PFSK-1 (cell line): ENCODE measurements around the gene KLHL11.
A peak's percentile ranks its signal among the peaks of the same experiment; 100 is the strongest.

Experiments used
- FOXP2 ChIP-seq: optimal IDR thresholded peaks from 2 replicates; pipeline ENCODE3; 2011; ENCODE audit warnings: borderline replicate concordance, control low read depth, inconsistent platforms; ENCODE audit not compliant: insufficient read depth; ENCODE audit errors: extremely low read length, extremely low read depth
- POLR2AphosphoS5 ChIP-seq: IDR thresholded peaks from 2 replicates; pipeline ENCODE4 v1.6.1; 2012; ENCODE audit warnings: low read depth, mild to moderate bottlenecking, control low read depth, low read length, moderate library complexity
- SIN3A ChIP-seq: IDR thresholded peaks from 2 replicates; pipeline ENCODE4 v1.6.1; 2012; ENCODE audit warnings: mild to moderate bottlenecking, low read length, moderate library complexity, borderline replicate concordance; ENCODE audit not compliant: insufficient read depth
- TAF1 ChIP-seq: IDR thresholded peaks from 2 replicates; pipeline ENCODE4 v1.6.1; 2012; ENCODE audit warnings: low read length, control low read depth, borderline replicate concordance; ENCODE audit not compliant: insufficient read depth
- TF ChIP-seq, protein P1 (sequence below), 2 experiments: IDR thresholded peaks; 2 replicates each; pipeline versions ENCODE4 v1.6.1 to v1.8.0; 2011 to 2012; ENCODE audit warnings: low read depth in 2 of 2, low read length in 2 of 2, control low read depth in 1 of 2, inconsistent platforms in 1 of 2, mild to moderate bottlenecking in 1 of 2, moderate library complexity in 1 of 2; ENCODE audit not compliant: insufficient read depth in 1 of 2

Gene KLHL11

DNA sequence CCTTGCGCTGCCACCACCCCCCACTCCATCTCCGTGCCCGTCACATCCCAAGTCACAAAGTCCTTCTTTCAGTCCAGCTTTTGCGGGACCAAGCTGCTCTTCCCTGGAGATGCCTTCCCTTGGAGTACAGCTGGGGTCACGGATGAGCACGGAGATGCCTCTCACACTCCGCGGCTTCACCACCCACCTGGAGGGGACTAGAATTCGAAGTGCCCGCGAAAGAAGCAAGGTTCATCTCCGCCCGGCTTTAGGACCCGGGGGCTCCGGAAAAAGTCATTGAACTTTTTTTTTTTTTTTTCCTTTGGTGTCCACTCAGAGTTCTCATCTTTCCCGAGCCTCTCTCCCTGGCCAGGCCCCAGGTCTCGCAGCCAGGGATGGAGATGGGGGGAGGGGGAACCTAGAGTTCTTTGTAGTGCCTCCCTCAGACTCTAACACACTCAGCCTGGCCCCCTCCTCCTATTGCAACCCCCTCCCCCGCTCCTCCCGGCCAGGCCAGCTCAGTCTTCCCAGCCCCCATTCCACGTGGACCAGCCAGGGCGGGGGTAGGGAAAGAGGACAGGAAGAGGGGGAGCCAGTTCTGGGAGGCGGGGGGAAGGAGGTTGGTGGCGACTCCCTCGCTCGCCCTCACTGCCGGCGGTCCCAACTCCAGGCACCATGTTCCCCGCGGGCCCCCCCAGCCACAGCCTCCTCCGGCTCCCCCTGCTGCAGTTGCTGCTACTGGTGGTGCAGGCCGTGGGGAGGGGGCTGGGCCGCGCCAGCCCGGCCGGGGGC is 52.7 kb downstream of the KLHL11 start, which contains the start of gene FKBP10:
TSS of gene FKBP10 (plus strand) at position 624 of the 771 bp plus-strand sequence. CDS start at position 655, 31 bp downstream.
- TF ChIP-seq TAF1: peak; percentile 80; the same call in 1 of the 2 replicates
- TF ChIP-seq, protein P1, sequence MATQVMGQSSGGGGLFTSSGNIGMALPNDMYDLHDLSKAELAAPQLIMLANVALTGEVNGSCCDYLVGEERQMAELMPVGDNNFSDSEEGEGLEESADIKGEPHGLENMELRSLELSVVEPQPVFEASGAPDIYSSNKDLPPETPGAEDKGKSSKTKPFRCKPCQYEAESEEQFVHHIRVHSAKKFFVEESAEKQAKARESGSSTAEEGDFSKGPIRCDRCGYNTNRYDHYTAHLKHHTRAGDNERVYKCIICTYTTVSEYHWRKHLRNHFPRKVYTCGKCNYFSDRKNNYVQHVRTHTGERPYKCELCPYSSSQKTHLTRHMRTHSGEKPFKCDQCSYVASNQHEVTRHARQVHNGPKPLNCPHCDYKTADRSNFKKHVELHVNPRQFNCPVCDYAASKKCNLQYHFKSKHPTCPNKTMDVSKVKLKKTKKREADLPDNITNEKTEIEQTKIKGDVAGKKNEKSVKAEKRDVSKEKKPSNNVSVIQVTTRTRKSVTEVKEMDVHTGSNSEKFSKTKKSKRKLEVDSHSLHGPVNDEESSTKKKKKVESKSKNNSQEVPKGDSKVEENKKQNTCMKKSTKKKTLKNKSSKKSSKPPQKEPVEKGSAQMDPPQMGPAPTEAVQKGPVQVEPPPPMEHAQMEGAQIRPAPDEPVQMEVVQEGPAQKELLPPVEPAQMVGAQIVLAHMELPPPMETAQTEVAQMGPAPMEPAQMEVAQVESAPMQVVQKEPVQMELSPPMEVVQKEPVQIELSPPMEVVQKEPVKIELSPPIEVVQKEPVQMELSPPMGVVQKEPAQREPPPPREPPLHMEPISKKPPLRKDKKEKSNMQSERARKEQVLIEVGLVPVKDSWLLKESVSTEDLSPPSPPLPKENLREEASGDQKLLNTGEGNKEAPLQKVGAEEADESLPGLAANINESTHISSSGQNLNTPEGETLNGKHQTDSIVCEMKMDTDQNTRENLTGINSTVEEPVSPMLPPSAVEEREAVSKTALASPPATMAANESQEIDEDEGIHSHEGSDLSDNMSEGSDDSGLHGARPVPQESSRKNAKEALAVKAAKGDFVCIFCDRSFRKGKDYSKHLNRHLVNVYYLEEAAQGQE (IDR thresholded peaks at IDR 0.05; ENCODE audit: insufficient read depth in 1 of 2, low read depth in 2 of 2, low read length in 2 of 2): 0 out of 4 replicates have a peak, but pooled peaks have one; percentile 5
- TF ChIP-seq SIN3A: peak; percentile 12; the same call in 1 of the 2 replicates
- TF ChIP-seq POLR2AphosphoS5: peak; percentile 83
- peak; percentile 44 for TF ChIP-seq FOXP2

DNA sequence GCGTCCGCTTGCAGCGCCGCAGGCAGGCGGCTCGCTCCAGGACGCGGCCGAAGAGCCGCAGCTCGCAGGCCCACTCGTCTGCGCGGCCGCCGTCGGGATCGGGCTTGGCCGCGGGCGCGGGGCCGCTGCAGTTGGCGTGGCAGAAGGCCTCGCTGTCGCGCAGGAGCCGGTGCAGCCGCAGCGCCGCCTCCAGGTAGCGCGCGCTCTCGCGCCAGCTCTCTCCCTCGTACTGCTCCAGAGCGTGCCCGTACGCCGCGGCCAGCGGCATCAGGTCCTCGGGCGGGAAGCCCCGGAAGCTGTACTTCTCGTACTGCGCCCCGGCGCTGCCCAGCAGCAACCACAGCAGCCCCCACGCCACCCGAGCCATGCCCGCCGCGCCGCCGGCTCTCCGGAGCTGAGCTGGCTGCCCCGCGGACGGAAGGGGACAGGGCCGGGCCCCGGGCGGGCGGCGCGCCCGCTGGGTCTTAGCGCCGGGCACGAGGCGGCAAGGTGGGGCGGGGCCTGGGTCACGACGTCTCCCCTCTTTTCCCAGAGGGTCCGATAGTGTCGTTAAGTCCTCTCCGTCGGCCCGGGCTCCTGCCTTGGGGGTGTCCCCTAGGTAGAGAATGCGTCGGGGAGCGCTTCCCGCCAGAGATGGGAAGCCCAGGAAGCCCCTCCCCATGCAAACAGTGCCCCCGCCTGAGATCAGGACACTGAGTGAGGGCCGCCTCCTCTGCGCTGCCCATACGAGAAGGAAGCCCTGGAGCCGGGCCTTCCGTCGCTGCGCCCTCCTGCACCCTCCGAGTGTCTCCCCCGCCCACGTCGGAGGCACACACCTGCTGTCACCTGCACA is 53.5 kb downstream of the KLHL11 start, which contains the start of gene P3H4:
TSS of gene P3H4 (minus strand) at position 401 of the 832 bp plus-strand sequence. CDS start at position 367, 34 bp downstream.
- peak; percentile 7 for TF ChIP-seq FOXP2
- no peak for TF ChIP-seq TAF1
- TF ChIP-seq, protein P1 (IDR thresholded peaks at IDR 0.05; ENCODE audit: insufficient read depth in 1 of 2, low read depth in 2 of 2, low read length in 2 of 2): 0 out of 4 replicates have a peak, but pooled peaks of 1 of the 2 experiments have one; percentile 21
- TF ChIP-seq POLR2AphosphoS5: peak; percentile 76
- no peak for TF ChIP-seq SIN3A

DNA sequence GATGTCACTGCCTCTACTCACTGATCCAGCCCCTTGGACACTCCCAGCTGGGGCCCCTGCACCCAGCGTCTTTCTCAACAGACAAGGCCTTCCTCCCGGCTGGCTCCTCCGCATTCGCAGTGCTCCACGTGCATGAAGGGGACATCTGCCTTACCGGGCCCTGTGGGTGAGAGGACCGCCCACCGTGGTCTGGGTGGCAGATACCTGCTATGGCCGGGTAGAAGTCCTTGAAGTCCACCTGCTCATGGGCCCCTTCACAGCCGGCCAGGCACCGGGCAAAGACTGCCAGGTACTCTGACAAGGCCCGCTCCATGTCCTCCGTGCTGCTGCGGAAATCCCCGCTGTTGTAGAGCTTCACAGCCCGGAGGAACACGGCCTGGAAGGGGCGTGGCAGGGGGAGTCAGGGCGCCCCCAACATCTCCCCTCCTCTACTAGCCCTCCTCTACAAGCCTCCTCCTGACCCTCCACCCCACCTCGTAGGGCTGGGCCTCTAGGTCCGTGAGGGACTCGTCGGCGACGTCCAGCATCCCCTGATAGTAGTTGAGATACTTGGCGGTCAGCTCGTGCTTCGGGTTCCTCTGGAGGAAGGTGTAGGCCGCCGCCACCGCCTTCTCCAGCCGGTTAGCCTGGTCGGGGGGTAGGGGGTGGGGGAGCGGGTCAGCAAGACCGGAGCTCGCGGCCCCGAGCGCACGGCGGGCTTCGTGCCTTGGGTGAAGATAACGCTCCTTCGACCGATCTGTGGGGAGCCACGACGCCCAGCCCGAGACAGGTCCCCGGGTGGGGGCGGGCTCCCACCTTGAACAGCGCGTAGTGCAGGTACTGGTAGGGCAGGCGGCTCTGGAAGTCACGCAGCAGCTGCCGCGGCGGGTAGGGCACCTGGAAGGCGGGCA is 54.3 kb downstream of the KLHL11 start:
- TF ChIP-seq SIN3A (no peak), FOXP2 (no peak), POLR2AphosphoS5 (no peak), TAF1 (no peak)
- TF ChIP-seq, protein P1 (IDR thresholded peaks at IDR 0.05; ENCODE audit: insufficient read depth in 1 of 2, low read depth in 2 of 2, low read length in 2 of 2): no peak

DNA sequence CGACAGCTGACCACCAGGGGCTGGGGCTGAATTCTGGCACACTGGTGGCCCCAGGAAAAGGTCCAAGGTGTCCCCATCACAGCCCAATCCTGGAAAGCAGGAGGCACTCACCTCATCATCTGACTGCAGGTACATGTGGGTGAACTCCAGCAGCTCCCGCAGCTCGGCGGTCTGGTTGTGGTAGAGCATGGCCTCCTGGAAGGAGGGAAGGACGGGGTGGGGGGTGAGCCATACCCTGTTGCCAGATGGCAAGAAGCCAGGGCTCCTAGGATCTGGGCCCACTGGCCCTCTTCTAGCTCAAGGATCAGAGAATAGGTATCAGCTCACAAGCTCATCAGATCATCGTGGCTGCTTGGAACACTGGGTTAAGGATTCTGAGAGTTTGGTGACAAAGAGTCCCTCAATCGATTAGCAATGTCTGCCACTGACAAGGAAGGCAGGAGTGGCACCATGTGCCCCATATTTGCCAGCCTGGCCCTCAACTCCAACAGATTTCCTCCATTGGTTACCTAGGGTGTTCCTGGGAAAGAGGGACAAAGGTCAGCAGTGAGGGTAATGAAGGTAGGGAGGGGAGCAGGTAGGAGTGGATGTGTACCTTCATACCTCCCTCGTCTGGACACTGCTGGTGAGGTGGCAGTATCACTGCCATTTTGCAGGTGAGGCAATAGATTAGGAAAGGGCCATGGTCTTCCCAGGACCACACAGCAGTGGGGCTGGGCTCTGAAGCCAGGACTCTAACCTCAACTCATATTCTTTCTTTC is 58.4 kb downstream of the KLHL11 start:
- TF ChIP-seq POLR2AphosphoS5 (no peak), TAF1 (no peak)
